ENCODE measurements around the gene CERS6.

DNA sequence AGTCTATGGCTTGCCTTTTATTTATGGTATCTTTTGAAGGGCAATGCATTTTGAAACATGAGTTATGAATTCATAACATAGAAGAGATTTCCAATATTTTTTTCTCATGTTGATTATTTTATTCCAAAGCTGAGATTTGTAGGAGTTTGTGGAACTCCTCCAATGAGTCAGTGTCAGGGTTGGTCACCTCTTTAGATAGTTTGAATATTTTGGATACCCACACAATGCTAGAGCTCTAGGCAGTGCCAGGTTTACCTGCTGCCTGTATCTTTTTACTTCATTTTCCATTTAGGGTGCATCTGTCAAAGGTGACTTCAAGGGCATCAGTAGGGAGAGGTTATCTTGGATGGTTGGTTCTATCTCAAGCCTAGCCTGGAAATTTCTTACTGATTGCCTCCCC, 152.7 kb downstream of the CERS6 start:
- TF ChIP-seq, protein P1, sequence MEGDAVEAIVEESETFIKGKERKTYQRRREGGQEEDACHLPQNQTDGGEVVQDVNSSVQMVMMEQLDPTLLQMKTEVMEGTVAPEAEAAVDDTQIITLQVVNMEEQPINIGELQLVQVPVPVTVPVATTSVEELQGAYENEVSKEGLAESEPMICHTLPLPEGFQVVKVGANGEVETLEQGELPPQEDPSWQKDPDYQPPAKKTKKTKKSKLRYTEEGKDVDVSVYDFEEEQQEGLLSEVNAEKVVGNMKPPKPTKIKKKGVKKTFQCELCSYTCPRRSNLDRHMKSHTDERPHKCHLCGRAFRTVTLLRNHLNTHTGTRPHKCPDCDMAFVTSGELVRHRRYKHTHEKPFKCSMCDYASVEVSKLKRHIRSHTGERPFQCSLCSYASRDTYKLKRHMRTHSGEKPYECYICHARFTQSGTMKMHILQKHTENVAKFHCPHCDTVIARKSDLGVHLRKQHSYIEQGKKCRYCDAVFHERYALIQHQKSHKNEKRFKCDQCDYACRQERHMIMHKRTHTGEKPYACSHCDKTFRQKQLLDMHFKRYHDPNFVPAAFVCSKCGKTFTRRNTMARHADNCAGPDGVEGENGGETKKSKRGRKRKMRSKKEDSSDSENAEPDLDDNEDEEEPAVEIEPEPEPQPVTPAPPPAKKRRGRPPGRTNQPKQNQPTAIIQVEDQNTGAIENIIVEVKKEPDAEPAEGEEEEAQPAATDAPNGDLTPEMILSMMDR (conservative IDR thresholded peaks at IDR 0.05; ENCODE audit: low read depth in 2 of 2): no peak
- TF ChIP-seq, protein P2, sequence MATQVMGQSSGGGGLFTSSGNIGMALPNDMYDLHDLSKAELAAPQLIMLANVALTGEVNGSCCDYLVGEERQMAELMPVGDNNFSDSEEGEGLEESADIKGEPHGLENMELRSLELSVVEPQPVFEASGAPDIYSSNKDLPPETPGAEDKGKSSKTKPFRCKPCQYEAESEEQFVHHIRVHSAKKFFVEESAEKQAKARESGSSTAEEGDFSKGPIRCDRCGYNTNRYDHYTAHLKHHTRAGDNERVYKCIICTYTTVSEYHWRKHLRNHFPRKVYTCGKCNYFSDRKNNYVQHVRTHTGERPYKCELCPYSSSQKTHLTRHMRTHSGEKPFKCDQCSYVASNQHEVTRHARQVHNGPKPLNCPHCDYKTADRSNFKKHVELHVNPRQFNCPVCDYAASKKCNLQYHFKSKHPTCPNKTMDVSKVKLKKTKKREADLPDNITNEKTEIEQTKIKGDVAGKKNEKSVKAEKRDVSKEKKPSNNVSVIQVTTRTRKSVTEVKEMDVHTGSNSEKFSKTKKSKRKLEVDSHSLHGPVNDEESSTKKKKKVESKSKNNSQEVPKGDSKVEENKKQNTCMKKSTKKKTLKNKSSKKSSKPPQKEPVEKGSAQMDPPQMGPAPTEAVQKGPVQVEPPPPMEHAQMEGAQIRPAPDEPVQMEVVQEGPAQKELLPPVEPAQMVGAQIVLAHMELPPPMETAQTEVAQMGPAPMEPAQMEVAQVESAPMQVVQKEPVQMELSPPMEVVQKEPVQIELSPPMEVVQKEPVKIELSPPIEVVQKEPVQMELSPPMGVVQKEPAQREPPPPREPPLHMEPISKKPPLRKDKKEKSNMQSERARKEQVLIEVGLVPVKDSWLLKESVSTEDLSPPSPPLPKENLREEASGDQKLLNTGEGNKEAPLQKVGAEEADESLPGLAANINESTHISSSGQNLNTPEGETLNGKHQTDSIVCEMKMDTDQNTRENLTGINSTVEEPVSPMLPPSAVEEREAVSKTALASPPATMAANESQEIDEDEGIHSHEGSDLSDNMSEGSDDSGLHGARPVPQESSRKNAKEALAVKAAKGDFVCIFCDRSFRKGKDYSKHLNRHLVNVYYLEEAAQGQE (IDR thresholded peaks at IDR 0.05; ENCODE audit: unreplicated experiment): no peak
- TF ChIP-seq POLR2AphosphoS5 (IDR thresholded peaks at IDR 0.05; ENCODE audit: low read depth): no peak
- no peak for TF ChIP-seq EZH2 (IDR thresholded peaks at IDR 0.05; ENCODE audit: low read depth, unreplicated experiment)
- no peak for TF ChIP-seq STAT1 (IDR thresholded peaks at IDR 0.05; ENCODE audit: unreplicated experiment)
